ENCODE data around the gene PCDH17.

GRCh38 chr13:57704031-57704430 is 72.5 kb downstream of the PCDH17 start:
- TF ChIP-seq EHMT2 (IDR thresholded peaks at IDR 0.05; ENCODE audit: low read depth): no peak
- no peak for TF ChIP-seq CTCF (IDR thresholded peaks at IDR 0.05)
- no peak for TF ChIP-seq EP300 (IDR thresholded peaks at IDR 0.05)
- TF ChIP-seq POLR2A (IDR thresholded peaks at IDR 0.05; ENCODE audit: low read length): no peak
- TF ChIP-seq RFX5 (IDR thresholded peaks at IDR 0.05): no peak

Data from A549 (cell line).